ENCODE measurements around the gene RHBDD2.

DNA sequence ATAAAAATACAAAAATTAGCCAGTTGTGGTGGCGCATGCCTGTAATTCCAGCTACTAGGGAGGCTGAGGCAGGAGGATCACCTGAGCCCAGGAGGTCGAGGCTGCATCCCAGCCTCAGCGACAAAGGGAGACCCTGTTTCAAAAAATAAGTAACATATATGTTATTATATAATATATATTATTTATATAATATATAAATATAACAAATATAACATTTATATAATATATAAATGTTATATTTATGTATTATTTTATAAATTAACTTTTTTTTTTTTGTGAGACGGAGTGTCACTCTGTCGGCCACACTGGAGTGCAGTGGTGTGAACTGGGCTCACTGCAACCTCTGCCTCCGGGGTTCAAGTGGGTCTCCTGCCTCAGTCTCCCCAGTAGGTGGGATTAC lies 34.6 kb downstream of the RHBDD2 start:
- TF ChIP-seq, protein P1, sequence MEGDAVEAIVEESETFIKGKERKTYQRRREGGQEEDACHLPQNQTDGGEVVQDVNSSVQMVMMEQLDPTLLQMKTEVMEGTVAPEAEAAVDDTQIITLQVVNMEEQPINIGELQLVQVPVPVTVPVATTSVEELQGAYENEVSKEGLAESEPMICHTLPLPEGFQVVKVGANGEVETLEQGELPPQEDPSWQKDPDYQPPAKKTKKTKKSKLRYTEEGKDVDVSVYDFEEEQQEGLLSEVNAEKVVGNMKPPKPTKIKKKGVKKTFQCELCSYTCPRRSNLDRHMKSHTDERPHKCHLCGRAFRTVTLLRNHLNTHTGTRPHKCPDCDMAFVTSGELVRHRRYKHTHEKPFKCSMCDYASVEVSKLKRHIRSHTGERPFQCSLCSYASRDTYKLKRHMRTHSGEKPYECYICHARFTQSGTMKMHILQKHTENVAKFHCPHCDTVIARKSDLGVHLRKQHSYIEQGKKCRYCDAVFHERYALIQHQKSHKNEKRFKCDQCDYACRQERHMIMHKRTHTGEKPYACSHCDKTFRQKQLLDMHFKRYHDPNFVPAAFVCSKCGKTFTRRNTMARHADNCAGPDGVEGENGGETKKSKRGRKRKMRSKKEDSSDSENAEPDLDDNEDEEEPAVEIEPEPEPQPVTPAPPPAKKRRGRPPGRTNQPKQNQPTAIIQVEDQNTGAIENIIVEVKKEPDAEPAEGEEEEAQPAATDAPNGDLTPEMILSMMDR (IDR thresholded peaks at IDR 0.05): no peak
- no peak for TF ChIP-seq POLR2A (IDR thresholded peaks at IDR 0.05)
- no peak for TF ChIP-seq POLR2AphosphoS5 (IDR thresholded peaks at IDR 0.05)

All from breast epithelium (tissue), 3 donors.